Hepatocyte (in vitro differentiated cells): ENCODE measurements around the gene SLC29A3. TPM values are rescaled to one million over a fixed set of nuclear protein-coding genes. Genes with fewer than 3 reads are reported as not detected.

Experiments used
- DNase-seq: peaks from one replicate; pipeline ENCODE4 v3.0.0-alpha.2; 2016; ENCODE audit warnings: low spot score
- H2AFZ ChIP-seq: fragments of 200-600 bp; sonication (generic); 2 replicates; pipeline ENCODE4 v1.6.0; 2016; ENCODE audit warnings: antibody characterized with exemption, mild to moderate bottlenecking
- H3K27ac ChIP-seq: fragments of 200-600 bp; sonication (generic); 2 replicates; pipeline ENCODE4 v1.5.1; 2016; ENCODE audit warnings: mild to moderate bottlenecking
- H3K27me3 ChIP-seq: fragments of 200-600 bp; sonication (generic); 2 replicates; pipeline ENCODE4 v1.6.1; 2016
- H3K36me3 ChIP-seq: fragments of 200-600 bp; sonication (generic); replicated peaks from 2 replicates; pipeline ENCODE4 v1.5.1; 2016; ENCODE audit warnings: low read depth; ENCODE audit not compliant: insufficient read depth
- H3K4me1 ChIP-seq: fragments of 200-600 bp; sonication (generic); 2 replicates; pipeline ENCODE4 v1.5.1; 2016; ENCODE audit warnings: mild to moderate bottlenecking, moderate library complexity; ENCODE audit not compliant: insufficient read depth
- H3K4me2 ChIP-seq: fragments of 200-600 bp; sonication (generic); 2 replicates; pipeline ENCODE4 v1.6.0; 2016
- H3K4me3 ChIP-seq: fragments of 200-600 bp; sonication (generic); 2 replicates; pipeline ENCODE4 v1.5.1; 2016; ENCODE audit warnings: mild to moderate bottlenecking
- H3K79me2 ChIP-seq: fragments of 200-600 bp; sonication (generic); 2 replicates; pipeline ENCODE4 v1.6.0; 2017; ENCODE audit warnings: mild to moderate bottlenecking
- H3K9me2 ChIP-seq: fragments of 200-600 bp; sonication (generic); replicated peaks from 2 replicates; pipeline ENCODE4 v1.6.0; 2017; ENCODE audit warnings: mild to moderate bottlenecking; ENCODE audit not compliant: insufficient read depth
- H3K9me3 ChIP-seq: fragments of 200-600 bp; sonication (generic); 2 replicates; pipeline ENCODE4 v1.5.1; 2016; ENCODE audit warnings: low read depth, mild to moderate bottlenecking
- H4K20me1 ChIP-seq: fragments of 200-600 bp; sonication (generic); 2 replicates; pipeline ENCODE4 v1.6.0; 2016; ENCODE audit warnings: mild to moderate bottlenecking; ENCODE audit not compliant: insufficient read depth, poor library complexity, severe bottlenecking
- CTCF ChIP-seq: fragments of 200-600 bp; sonication (generic); IDR thresholded peaks from 2 replicates; pipeline ENCODE4 v1.5.1; 2016; ENCODE audit warnings: antibody characterized with exemption, mild to moderate bottlenecking; ENCODE audit not compliant: poor library complexity
- EZH2 ChIP-seq: fragments of 200-600 bp; sonication (generic); IDR thresholded peaks from 2 replicates; pipeline ENCODE4 v1.6.1; 2016; ENCODE audit warnings: antibody characterized with exemption, mild to moderate bottlenecking, borderline replicate concordance
- EZH2phosphoT487 ChIP-seq: fragments of 200-600 bp; sonication (generic); IDR thresholded peaks from one replicate; pipeline ENCODE4 v1.6.1; 2018; ENCODE audit warnings: antibody characterized with exemption, mild to moderate bottlenecking, low read depth, moderate library complexity; ENCODE audit not compliant: unreplicated experiment, severe bottlenecking
- WGBS: methylation state at CpG from one replicate; pipeline ENCODE4 v1.1.6; 2016; ENCODE audit warnings: low lambda C conversion rate; ENCODE audit errors: missing lambda C conversion rate; 5-methylcytosine and 5-hydroxymethylcytosine counted together
- polyA plus RNA-seq: library from polyadenylated mRNA; unstranded; fragments of >200 nt; fragmentation: Nextera tagmentation; extraction: Ambion mirVana; gene quantifications from 2 replicates; pipeline ENCODE4 v1.2.1, GENCODE V29; 2016
- total RNA-seq: library from RNA; depleted of rRNA; stranded (reverse); fragments of >200 nt; gene quantifications from 2 replicates; pipeline ENCODE4 v1.2.3, GENCODE V29; 2014

SLC29A3 gene
- total and polyA plus RNA-seq, 2 experiments from 2014 or later = 8.4 to 12.0 TPM

DNA sequence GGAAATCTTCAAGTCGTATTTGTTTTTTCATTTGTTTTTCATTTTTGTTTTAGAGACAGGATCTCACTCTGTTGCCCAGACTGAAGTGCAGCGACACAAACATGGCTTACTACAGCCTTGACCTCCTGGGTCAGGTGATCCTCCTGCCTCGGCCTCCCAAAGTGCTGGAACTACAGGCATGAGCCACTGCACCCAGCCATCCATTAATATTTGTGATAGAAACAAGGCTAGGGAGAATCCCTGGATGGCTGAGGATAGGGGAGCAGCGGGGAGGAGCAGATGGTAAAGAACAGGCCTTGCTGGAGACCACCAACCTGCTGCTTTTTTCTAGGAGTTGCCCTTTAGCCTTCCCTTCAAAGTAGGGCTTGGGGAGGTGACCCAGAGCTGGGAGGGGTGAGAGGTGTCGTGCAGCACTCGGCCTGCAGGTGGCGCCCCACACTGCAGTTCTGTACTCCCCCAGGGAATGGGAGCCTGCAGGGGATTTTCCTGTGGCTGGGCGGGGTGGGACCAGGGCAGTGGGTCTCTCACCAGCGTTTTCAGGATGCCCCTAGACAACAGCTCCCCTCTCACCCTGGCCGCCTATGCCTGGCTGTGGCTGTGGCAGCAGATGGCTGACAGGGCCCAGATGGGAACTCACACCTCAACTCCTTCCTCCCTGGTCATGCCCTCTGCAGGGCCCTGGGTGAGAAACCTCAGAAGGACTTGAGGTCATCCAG is 65.1 kb downstream of the SLC29A3 start:
- no peaks in the 10 kb centered on the region for H3K27me3 ChIP-seq
- no peaks in the 10 kb centered on the region for H4K20me1 ChIP-seq
- H3K27ac ChIP-seq = no peak overlapping the region
- H3K9me3 ChIP-seq = no peaks in the 10 kb centered on the region
- no peaks in the 10 kb centered on the region for H3K4me1 ChIP-seq
- H3K4me3 ChIP-seq = no peak overlapping the region
- peak; percentile 75 for DNase-seq
- no peak overlapping the region for H3K4me2 ChIP-seq
- WGBS = 34% methylated on average over 8 of the region's 10 CpGs
- no peaks in the 10 kb centered on the region for H3K79me2 ChIP-seq
- TF ChIP-seq EZH2 (no peak), CTCF (peak; percentile 90), EZH2phosphoT487 (no peak)
- no peaks in the 10 kb centered on the region for H3K9me2 ChIP-seq
- H2AFZ ChIP-seq = no peak overlapping the region
- H3K36me3 ChIP-seq = no peaks in the 10 kb centered on the region

- WGBS = 86% methylated on average over 5 of the region's 5 CpGs
- Histone ChIP-seq H3K4me3 (no peak overlapping the region), H3K4me2 (no peak overlapping the region), H3K36me3 (no peaks in the 10 kb centered on the region), H3K9me2 (no peaks in the 10 kb centered on the region), H2AFZ (no peak overlapping the region), H3K27ac (no peak overlapping the region), H3K79me2 (no peaks in the 10 kb centered on the region), H3K4me1 (no peaks in the 10 kb centered on the region), H3K9me3 (no peaks in the 10 kb centered on the region), H4K20me1 (no peaks in the 10 kb centered on the region), H3K27me3 (peaks cover 5% of the 10 kb centered on the region)
- no peak for DNase-seq
- TF ChIP-seq CTCF (no peak), EZH2 (no peak), EZH2phosphoT487 (no peak)
Measured at GRCh38 chr10:71388171-71388570, 69.1 kb downstream of the SLC29A3 start.

DNA sequence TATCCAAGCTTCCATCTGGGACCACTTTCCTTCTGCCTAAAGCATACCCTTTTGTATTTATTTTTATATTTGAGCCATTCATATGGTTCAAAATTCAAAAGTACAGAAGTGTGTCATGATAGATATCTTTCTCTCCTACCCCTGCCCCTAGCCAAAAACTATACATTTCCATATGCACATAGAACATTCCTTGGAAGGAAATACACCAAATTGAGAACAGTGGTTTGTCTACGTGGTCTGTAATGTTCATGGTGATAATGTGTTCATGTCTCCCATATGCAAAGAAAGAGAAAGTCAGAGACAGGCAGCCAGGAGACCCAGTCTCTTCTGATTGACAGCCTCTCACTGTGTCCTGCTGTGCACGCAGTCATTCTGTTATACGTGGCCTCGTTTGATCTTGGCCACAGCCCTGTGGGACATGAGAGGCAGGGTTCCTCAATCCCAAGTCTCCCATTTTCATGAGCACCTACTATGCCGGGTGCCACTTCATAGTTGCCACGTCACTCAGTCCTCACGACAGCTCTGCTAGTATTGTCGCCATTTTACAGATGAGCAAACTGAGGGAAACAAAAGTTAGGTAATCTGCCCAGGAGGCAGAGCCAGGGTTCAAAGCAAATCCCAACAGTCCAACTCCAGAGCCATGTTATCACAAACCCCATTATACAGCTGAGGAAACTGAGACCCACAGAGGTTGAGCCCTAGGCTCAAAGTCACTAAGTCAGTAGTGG is 69.7 kb downstream of the SLC29A3 start:
- Histone ChIP-seq H3K4me2 (no peak overlapping the region), H3K9me3 (no peaks in the 10 kb centered on the region)
- no peak for TF ChIP-seq CTCF
- no peak for TF ChIP-seq EZH2phosphoT487
- no peak for TF ChIP-seq EZH2

More for the DNA sequence above, 69.7 kb downstream of the SLC29A3 start:
- no peak for DNase-seq
- no peaks in the 10 kb centered on the region for H3K79me2 ChIP-seq
- H3K9me2 ChIP-seq = no peaks in the 10 kb centered on the region
- WGBS = 85% methylated on average over 8 of the region's 8 CpGs
- no peaks in the 10 kb centered on the region for H3K36me3 ChIP-seq
- no peaks in the 10 kb centered on the region for H4K20me1 ChIP-seq
- H3K27ac ChIP-seq = no peak overlapping the region
- peaks cover 5% of the 10 kb centered on the region for H3K27me3 ChIP-seq
- no peak overlapping the region for H2AFZ ChIP-seq
- H3K4me1 ChIP-seq = no peaks in the 10 kb centered on the region
- H3K4me3 ChIP-seq = no peak overlapping the region
